ENCODE data around the gene GNAO1.

GNAO1 gene

DNA sequence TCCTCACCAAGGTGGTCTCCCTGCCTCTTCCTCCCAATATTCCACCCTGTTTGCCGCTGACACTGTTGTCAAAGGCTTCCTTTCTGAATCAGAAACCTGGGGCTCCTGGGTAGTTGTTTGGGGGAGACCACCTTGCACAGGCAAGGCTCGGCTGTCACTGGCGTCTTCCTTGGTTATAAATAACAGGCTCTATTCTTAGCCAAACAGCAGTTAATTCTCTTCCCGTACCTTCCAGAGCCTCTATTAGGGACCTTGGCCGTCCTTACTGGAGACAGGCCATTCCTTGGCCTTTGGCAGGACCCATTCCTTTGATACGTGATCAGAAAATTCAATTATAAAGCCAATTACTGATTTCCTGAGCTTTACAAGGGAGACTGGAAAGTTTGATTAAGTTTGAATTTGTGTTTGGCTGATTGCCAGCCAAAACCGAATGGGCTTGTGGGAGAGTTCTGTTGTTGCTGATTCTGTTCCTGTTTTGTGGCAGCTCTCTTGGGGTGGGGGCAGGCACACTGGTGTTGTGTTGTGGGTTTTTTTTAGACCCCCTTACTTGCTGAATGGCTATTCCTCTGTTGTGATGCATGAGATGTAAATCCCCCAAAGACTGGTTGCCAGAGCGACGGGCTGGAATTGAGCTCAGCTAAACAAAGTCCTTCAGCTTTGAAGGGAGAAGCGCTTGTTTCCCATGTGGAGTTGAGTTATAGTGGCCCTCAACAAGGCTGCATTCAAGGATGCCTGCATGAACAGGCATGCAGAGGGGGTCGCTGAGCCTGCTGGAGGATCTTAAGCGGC lies 104.6 kb downstream of the GNAO1 start:
- DNase-seq = no peak

DNA sequence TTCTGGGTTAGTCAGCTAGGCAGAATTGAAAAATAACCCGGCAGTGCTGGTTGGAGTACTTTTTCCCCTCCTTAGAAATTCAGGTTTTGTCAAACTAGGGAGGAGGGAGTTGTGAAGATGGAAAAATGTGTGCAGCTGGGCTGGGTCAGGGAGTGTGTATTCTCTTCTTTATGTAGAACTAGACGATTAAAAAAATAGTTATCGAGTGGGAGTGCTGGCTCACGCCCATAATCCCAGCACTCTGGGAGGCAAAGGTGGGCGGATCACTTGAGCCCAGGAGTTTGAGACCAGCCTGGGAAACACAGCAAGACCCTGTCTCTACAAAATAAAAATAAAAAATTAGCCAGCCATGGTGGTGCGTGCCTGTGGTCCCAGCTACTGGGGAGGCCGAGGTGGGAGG lies 106.4 kb downstream of the GNAO1 start:
- DNase-seq = no peak

DNA sequence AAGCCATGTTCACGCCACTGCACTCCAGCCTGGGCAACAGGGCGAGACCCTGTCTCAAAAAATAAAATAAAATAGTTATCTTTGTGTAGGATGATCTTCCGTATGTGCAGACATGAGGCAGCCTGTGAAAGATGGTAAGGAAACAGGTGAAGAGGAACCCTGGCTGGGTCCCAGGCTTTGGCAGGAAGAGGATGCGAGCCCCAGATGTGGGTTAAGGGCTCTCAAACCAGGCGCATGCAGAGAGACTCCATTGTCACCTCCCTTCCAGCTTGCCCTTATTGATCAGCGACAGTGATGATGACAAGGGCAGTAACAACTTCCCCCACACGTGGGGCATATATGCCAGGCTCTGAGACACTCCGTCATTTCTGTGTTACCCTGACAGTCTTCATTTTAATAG lies 106.8 kb downstream of the GNAO1 start:
- DNase-seq = no peak

GRCh38 chr16:56298948-56299596 lies 107.8 kb downstream of the GNAO1 start:
- no peak for DNase-seq

DNA sequence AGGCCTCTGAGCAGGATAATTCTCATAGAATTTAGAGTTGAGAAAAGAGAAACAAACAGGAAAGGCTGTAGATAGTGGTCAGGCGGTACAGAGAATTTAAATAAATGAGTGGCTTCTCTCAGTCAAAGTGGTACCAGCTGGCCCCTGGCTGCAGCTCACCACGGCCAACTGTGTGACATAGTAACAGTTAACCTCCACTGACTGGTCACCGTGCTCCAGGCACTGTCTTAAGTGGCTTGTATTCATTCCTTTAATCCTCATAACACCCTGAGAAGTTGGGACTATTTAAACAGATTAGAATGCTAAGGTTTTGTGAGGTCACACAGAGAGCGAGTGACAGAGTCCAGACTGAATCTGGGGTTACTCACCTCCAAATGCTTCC lies 108.9 kb downstream of the GNAO1 start:
- no peak for DNase-seq

GRCh38 chr16:56300891-56301850 lies 109.9 kb downstream of the GNAO1 start:
- DNase-seq = no peak

DNA sequence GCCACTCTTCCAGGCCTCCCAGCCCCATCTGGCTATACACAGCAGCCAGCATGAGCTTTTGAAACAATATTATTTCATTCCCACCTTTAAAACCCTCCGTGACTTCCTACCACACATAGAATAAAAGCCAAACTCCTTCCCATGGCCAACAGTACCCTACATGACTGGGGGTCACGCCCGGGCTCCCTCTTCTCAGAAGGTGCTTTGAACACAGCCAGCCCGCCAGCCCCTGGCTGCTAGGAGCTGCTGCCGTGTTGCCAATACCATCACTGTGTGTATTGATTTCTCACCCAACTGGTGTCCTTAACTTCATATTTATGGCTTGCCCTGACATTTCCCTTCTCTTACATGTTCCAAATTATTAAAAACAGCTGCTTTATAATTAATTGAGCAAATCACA lies 111.2 kb downstream of the GNAO1 start:
- DNase-seq = no peak

DNA sequence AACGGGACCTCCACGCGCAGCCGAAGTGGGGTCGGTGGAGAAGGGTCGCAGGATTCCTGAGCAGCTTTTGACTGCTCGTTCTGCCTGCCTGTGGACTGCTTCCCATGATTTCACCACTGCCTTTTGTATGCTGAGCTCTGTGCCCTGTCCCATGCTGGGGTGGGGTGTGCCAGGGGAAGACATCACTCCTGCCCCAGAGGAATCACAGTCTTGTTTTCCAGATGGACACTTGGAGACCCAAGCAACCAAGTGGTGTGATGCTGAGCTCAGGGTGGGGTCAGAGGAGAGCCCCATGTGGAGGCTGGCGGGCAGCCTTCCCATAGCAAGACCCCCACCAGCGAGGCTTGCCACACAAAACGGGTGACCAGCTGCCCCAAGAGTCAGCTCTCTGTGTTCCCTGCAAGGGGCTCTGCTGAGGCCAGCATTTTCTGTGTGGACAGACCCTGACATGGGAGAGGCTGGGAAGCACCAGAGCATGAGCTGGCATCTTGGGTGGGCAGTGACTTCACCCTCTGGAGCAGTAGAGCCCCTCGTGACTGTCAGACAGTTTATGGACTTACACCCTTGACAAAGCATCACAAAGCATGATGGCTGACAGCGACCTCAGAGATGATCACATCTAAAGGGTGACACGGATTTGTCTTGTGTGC lies 111.9 kb downstream of the GNAO1 start:
- DNase-seq = no peak

DNA sequence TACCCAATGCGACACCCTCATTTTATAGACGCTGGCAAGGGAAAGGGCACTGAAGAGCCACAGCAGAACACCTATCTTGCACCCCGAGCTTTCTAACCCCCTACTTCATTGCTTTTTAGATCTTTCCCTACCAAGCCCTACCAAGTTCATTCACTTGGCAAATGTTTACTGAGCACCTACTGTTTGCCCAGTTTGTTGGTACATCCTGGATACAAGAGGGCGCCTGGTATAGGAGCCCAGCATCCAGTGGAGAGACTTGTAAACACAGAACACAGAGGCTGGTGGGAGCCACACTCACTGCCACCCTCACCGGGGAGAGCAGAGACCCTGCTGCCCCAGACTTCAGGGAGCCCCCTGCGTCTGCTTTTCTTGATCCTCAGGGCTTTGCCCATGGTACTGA lies 112.6 kb downstream of the GNAO1 start:
- no peak for DNase-seq

DNA sequence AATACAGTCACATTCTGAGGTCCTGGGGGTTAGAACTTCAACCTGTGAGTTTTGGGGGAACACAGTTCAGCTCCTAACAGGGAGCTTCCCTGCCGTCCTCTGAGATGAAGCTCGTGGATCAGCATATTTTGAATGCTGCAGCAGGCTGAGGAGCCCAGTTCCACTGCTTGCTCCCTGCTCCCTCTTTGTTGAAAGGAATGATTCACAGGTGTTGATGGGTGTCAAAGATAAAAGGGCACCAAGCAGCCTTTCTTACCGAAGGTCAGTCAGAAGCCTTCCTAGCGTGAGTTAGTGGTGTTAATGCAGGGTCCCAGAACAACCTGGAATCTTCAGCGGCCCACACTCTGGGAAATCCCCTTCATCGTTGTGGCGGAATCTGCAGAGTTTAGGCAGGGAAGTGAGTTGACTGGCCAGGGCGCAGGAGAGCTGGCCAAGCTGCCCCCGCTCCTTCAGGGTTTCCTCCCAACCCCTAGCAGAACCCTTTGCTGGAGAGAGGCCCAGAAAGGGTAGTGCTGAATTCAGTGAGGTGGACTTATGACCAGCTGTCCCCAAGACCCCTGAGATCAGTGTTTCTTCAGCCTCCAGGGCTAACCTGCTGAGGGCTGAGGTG lies 114.8 kb downstream of the GNAO1 start:
- no peak for DNase-seq

DNA sequence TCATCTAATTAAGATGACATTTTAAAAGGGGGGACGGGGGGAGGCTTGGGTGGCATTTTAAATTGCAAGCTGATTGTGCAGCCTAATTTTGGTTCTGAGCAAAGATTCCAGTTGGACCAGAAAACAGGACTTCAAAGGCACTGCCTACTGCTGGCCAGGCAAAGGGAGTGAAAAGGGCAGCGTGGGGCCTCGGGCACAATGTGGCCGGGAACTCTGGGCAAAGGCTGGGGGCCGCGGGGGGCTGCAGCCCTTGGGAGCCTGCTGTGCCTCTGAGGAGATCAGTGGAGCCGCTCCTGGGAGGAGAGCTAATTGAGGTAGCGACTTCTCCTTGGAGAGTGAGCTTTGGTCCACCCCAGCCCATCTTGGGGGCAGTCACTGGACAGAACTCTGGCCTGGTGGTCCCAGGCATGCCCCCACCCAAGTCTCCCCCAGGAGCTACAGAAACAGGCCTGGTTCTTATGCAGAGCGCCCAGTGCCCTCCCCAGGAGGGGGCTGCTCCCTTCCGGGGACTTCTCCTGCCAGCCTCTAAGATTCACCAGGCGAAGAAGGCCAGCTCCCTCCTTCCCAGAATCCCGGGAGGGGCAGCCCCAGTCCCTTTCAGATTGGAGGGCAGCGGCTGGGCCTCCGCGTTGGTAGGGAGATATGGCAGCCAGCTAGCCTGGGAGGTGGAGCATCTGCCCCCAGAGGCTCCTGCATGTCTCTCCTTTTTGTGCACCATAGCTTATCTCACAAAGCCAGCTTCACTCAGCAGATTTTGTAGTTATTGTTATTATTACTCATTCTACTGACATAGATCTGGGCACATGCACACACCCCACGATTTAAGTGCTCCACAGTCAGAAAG lies 115.6 kb downstream of the GNAO1 start:
- DNase-seq = no peak

DNA sequence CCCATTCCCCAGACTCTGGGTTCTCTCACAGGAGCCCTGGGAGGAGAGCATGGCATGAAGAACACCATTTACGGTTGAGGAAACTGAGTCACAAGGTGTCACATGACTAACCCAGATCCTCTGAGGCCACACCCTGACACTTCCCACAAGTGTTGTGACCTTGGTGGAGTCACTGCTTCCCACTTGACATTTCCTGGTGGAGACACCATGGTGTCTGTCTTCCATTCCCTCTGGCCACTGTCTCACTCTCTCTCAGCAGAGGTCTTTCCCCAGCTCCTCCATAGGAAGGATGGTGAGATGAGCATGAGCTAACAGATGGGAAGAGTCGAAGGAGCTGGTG lies 116.2 kb downstream of the GNAO1 start:
- no peak for DNase-seq

DNA sequence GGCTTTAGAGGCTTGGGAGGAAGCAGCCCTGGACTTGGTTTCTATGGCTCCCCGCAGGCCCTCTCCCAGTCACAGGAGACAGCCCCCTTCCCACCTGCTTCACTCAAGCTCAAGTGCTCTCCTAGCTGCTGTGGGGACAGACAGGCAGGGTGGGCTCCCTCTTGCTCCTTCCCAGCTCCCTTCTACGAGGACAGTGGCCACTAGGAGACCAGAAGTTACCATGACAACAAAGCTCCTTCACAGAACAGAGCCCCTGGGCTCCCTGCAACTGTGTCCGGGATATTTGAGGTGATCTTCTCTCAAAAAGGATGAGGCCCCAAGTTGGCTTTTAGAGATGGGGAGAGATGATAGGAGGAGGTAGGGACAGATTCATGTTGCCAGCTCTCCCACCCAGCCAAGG lies 117.7 kb downstream of the GNAO1 start:
- DNase-seq = no peak

- no peak for DNase-seq
Measured at GRCh38 chr16:56310690-56311089, 119.4 kb downstream of the GNAO1 start.

- no peak for DNase-seq
Measured at GRCh38 chr16:56311208-56312027, 120.1 kb downstream of the GNAO1 start.

DNA sequence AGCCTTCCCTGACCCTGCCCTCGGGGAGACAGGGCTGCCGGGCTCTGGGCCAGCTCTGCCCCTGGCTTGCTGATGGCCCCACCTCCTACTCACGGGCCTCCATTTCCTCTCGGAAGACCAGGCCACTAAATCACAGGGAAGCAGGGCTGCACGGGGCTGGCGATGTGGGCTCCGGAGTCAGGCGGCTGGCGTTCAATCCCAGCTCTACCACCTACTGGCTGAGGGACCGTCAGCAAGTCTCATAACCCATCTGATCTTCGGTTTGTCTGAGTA lies 120.7 kb downstream of the GNAO1 start:
- no peak for DNase-seq

- DNase-seq = no peak
Measured at GRCh38 chr16:56312556-56312955, 121.3 kb downstream of the GNAO1 start.

DNA sequence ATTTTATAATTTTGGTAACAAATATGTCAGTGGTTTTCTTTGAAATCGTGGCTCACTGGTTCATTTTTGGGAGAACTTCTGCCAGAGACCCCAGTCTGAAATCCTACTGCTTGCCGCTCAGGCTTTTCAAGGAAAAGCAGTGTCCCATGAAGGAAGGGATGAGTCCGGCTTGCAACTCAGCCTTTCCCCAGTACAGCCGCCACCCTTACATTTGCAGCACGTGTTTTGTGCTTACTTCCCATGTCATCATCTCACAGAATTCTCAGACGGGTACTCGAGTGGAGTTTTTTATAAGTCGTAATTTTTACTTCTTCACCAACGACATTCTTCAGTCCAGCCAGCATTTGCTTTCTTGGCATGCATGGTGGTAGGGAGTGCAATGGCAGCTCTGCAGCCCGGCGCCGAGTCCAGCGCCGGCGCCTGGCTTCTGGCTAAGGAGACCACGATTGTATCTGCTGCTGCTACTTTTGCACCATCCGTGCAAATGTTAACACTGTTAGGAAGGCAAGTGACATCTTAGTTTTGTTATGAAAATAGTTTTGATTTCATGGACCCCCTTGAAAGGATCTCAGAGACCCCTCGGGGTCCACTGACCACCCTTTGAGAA lies 123.1 kb downstream of the GNAO1 start:
- DNase-seq = no peak

DNA sequence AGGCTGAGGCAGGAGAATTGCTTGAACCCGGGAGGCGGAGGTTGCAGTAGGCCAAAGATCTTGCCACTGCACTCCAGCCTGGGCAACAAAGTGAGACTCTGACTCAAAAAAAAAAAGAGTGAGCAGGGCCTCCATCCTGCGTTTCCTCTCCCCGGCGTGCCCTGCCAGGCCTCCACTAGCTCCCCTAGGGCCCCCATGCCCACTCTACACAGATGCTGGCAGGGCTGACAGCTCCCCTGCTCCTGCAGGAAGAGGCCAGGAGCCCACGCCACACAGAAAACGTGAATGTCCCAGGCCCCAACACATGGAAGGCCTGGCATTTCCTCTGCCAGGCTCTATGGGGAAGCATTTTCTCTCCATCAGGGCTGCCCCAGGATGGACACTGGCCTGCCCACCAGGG lies 124.7 kb downstream of the GNAO1 start:
- no peak for DNase-seq

- no peak for DNase-seq
Measured at GRCh38 chr16:56316545-56316944, 125.3 kb downstream of the GNAO1 start.

Measured in activated CD4-positive, alpha-beta T cell treated with anti-CD3 and anti-CD28 coated beads, Interleukin-2, amount 50 U/mL, for 4 hours (primary cell).